Neuronal stem cell (in vitro differentiated cells): ENCODE data around the gene SLC22A23.

ENCODE experiments used
- DNase-seq: peaks from one replicate; pipeline ENCODE4 v3.0.0-alpha.2; 2013; ENCODE audit warnings: low spot score
- H2AFZ ChIP-seq: one replicate; pipeline ENCODE4 v1.6.1; 2013; ENCODE audit warnings: mild to moderate bottlenecking, low read length, inconsistent platforms
- H2AK5ac ChIP-seq: 2 replicates; pipeline ENCODE4 v1.6.1; 2013; ENCODE audit warnings: low read depth, mild to moderate bottlenecking, inconsistent platforms, low read length, moderate library complexity, mixed read lengths
- H2BK120ac ChIP-seq: 2 replicates; pipeline ENCODE4 v1.6.1; 2013; ENCODE audit warnings: low read depth, mild to moderate bottlenecking, inconsistent platforms, low read length, moderate library complexity, mixed read lengths
- H2BK12ac ChIP-seq: one replicate; pipeline ENCODE4 v1.6.1; 2013; ENCODE audit warnings: low read length, inconsistent platforms
- H2BK15ac ChIP-seq: 2 replicates; pipeline ENCODE4 v1.6.1; 2013; ENCODE audit warnings: mild to moderate bottlenecking, low read length, inconsistent platforms, mixed read lengths
- H2BK5ac ChIP-seq: one replicate; pipeline ENCODE4 v1.6.1; 2013; ENCODE audit warnings: inconsistent platforms, mild to moderate bottlenecking, low read length, moderate library complexity
- H3K14ac ChIP-seq: one replicate; pipeline ENCODE4 v1.6.1; 2013; ENCODE audit warnings: low read length, inconsistent platforms
- H3K18ac ChIP-seq: 2 replicates; pipeline ENCODE4 v1.6.1; 2013; ENCODE audit warnings: low read length, inconsistent platforms
- H3K23ac ChIP-seq: 2 replicates; pipeline ENCODE4 v1.6.1; 2013; ENCODE audit warnings: low read depth, mild to moderate bottlenecking, mixed read lengths, low read length, inconsistent platforms; ENCODE audit not compliant: poor library complexity
- H3K27ac ChIP-seq: replicated peaks from 3 replicates; pipeline ENCODE4 v1.5.1; 2013; ENCODE audit warnings: low read length, inconsistent platforms
- H3K27me3 ChIP-seq, 3 experiments: 2 replicates each; pipeline ENCODE4 v1.6.1; 2013; ENCODE audit warnings: low read length in 3 of 3, mild to moderate bottlenecking in 2 of 3, inconsistent platforms in 1 of 3, low read depth in 1 of 3, mixed read lengths in 1 of 3, moderate library complexity in 1 of 3; ENCODE audit not compliant: control insufficient read depth in 3 of 3, insufficient read depth in 3 of 3
- H3K36me3 ChIP-seq, 2 donors: replicated peaks in 1 of 2; 2 replicates each; pipeline ENCODE4 v1.6.1; 2013; ENCODE audit warnings: low read length in 2 of 2; ENCODE audit not compliant: control insufficient read depth in 2 of 2, insufficient read depth in 2 of 2
- H3K4ac ChIP-seq: 2 replicates; pipeline ENCODE4 v1.6.1; 2013; ENCODE audit warnings: inconsistent platforms, mild to moderate bottlenecking, low read length, moderate library complexity
- H3K4me1 ChIP-seq, 2 donors: 1 replicate in 1 of 2; 2 replicates in 1 of 2; pipeline ENCODE4 v1.6.1; 2013; ENCODE audit warnings: low read length in 2 of 2, low read depth in 1 of 2; ENCODE audit not compliant: control insufficient read depth in 2 of 2, insufficient read depth in 1 of 2
- H3K4me2 ChIP-seq: one replicate; pipeline ENCODE4 v1.6.1; 2013; ENCODE audit warnings: mild to moderate bottlenecking, low read length, inconsistent platforms; ENCODE audit not compliant: insufficient read depth, poor library complexity, severe bottlenecking
- H3K4me3 ChIP-seq, 2 donors: 2 replicates each; pipeline ENCODE4 v1.5.1; 2013; ENCODE audit warnings: low read length in 2 of 2, mild to moderate bottlenecking in 2 of 2, inconsistent platforms in 1 of 2, moderate library complexity in 1 of 2
- H3K79me1 ChIP-seq: one replicate; pipeline ENCODE4 v1.6.1; 2013; ENCODE audit warnings: low read depth, mild to moderate bottlenecking, inconsistent platforms, low read length, moderate library complexity
- H3K9ac ChIP-seq: one replicate; pipeline ENCODE4 v1.6.1; 2013; ENCODE audit warnings: mild to moderate bottlenecking, low read depth, low read length, inconsistent platforms; ENCODE audit not compliant: poor library complexity
- H3K9me3 ChIP-seq, 2 donors: replicated peaks in 1 of 2; 2 replicates each; pipeline versions ENCODE3 to v1.6.1; 2013; ENCODE audit warnings: low read length in 2 of 2, mild to moderate bottlenecking in 2 of 2, inconsistent platforms in 1 of 2, low read depth in 1 of 2, mixed read lengths in 1 of 2, moderate library complexity in 1 of 2; ENCODE audit not compliant: control insufficient read depth in 2 of 2, insufficient read depth in 1 of 2
- H4K8ac ChIP-seq: one replicate; pipeline ENCODE4 v1.6.1; 2013; ENCODE audit warnings: low read depth, mild to moderate bottlenecking, inconsistent platforms, low read length, moderate library complexity
- H4K91ac ChIP-seq: one replicate; pipeline ENCODE4 v1.6.1; 2013; ENCODE audit warnings: low read length, low read depth, mild to moderate bottlenecking, inconsistent platforms; ENCODE audit not compliant: poor library complexity
- WGBS, 2 donors: extraction: QIAGEN DNeasy Blood & Tissue Kit; methylation state at CpG; one replicate each; pipeline ENCODE4 v1.1.7; 2013; ENCODE audit warnings: missing lambda C conversion rate in 2 of 2, mixed read lengths in 1 of 2; ENCODE audit not compliant: insufficient read length in 2 of 2, insufficient replicate concordance in 1 of 2; ENCODE audit errors: extremely low coverage in 2 of 2; 5-methylcytosine and 5-hydroxymethylcytosine counted together

The SLC22A23 gene

DNA sequence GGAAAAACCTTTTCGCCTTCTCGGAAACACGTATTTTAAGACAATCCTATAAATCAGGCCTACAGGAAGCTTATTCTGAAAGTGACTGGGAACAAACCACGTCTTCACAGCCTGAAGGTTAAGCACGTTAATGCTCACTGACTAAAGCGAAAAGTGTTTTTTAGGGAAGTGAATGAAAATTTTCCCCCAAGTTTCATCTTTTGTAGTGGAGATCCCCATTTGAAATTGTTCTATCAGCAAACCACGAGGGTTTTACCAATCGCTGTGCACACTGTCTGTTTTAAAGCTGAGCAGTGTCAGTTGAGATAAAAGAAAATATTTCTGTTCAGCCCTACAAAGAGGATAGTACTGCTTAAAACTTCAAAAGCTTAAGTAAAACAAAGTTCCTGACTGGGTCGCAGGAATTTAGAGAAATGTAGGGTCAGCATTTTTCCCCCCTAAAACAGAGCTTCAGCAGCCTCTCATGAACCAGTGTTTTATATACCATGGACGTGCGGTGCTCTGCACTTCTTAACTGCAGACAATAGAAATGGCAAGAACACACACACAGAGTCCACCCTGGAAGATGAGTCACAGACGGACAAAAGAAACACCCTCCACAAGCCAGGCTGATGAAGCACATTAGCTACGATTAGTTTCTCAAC lies 34.9 kb downstream of the SLC22A23 start:
- DNase-seq: no peak
- H2BK5ac ChIP-seq: no peak overlapping the region
- H3K27me3 ChIP-seq: no peaks in the 10 kb centered on the region
- no peak overlapping the region for H3K9ac ChIP-seq
- no CpG with 5 or more reads among the region's 13 CpGs for WGBS, 2 donors
- H3K36me3 ChIP-seq: no peaks in the 10 kb centered on the region
- H3K14ac ChIP-seq: no peak overlapping the region
- no peak overlapping the region for H3K27ac ChIP-seq
- H3K18ac ChIP-seq: no peak overlapping the region
- H3K4me1 ChIP-seq: peaks cover 14 to 32% of the 10 kb centered on the region in 2 donors
- H2AK5ac ChIP-seq: no peak overlapping the region
- H3K4ac ChIP-seq: no peak overlapping the region
- H2BK15ac ChIP-seq: no peak overlapping the region
- H2BK12ac ChIP-seq: no peak overlapping the region
- no peaks in the 10 kb centered on the region for H3K9me3 ChIP-seq
- H2AFZ ChIP-seq: peak overlapping the region; percentile 80
- no peak overlapping the region for H4K91ac ChIP-seq
- no peak overlapping the region for H2BK120ac ChIP-seq
- H3K4me2 ChIP-seq: no peak overlapping the region
- H4K8ac ChIP-seq: no peak overlapping the region
- no peaks in the 10 kb centered on the region for H3K79me1 ChIP-seq
- H3K4me3 ChIP-seq: peak overlapping the region in 1 of 2 donors; percentile 11
- no peak overlapping the region for H3K23ac ChIP-seq

DNA sequence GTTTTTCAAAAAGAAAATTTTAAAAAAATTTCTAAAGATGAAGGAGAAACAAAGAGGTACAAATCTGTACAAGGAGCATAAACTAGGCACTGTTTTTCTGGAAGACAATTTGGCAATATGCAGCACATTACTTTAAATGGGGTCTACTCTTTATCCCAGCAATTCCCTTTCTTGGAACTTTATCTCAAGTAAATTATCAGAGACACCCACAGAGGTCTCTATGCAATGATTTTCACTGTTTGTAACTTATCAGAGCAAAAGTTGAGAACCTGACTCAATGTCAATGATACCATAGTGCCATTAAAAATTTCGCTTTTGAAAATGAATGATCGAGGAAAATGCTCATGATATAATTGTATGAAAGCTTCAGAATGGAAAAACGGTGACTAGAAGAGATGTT lies 35.7 kb downstream of the SLC22A23 start:
- no peak overlapping the region for H2BK120ac ChIP-seq
- no peak overlapping the region for H2AFZ ChIP-seq
- no peaks in the 10 kb centered on the region for H3K36me3 ChIP-seq
- no peaks in the 10 kb centered on the region for H3K79me1 ChIP-seq
- H3K27me3 ChIP-seq: no peaks in the 10 kb centered on the region
- no peak overlapping the region for H3K4me3 ChIP-seq
- no peak overlapping the region for H2BK12ac ChIP-seq
- H3K18ac ChIP-seq: no peak overlapping the region
- no peak overlapping the region for H3K14ac ChIP-seq
- H3K23ac ChIP-seq: no peak overlapping the region
- H2AK5ac ChIP-seq: no peak overlapping the region
- H4K91ac ChIP-seq: no peak overlapping the region
- DNase-seq: no peak
- H2BK5ac ChIP-seq: no peak overlapping the region
- no peak overlapping the region for H3K4me2 ChIP-seq
- no peak overlapping the region for H2BK15ac ChIP-seq
- H3K4ac ChIP-seq: no peak overlapping the region
- H3K27ac ChIP-seq: no peak overlapping the region
- H3K9ac ChIP-seq: no peak overlapping the region
- H3K9me3 ChIP-seq: no peaks in the 10 kb centered on the region
- WGBS, 2 donors: no CpG with 5 or more reads among the region's 3 CpGs
- peaks cover 14 to 32% of the 10 kb centered on the region in 2 donors for H3K4me1 ChIP-seq
- H4K8ac ChIP-seq: no peak overlapping the region

DNA sequence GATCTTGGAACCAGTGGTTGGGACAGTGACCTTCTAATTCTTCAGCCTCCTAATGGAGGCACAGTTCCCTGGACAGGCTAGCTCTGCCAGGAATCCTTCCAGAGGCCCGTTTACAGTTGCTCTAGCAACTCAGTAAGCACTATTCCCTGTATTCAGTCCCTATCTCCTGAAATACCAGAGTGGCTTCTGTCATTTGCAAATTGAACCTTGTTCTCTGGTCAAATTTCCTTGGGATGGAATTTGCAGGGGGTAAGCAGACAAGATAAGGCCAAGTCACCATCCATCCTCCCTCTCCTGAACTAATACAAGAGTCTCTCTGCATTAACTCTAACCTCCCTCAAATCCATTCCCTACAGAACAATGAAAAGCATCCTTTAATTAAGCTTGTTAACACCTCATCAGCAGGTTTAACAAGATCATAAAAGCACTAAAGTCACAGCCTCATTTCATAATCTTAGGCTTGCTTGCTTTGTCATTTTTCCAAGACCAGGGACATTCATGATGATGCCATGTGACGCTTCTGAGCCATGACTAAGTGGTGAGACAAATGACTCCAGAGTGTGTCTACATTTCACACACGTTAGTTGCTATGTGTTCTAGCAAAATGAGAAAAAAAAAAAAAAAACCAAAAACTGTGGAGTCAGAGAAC lies 37.1 kb downstream of the SLC22A23 start:
- DNase-seq: no peak

DNA sequence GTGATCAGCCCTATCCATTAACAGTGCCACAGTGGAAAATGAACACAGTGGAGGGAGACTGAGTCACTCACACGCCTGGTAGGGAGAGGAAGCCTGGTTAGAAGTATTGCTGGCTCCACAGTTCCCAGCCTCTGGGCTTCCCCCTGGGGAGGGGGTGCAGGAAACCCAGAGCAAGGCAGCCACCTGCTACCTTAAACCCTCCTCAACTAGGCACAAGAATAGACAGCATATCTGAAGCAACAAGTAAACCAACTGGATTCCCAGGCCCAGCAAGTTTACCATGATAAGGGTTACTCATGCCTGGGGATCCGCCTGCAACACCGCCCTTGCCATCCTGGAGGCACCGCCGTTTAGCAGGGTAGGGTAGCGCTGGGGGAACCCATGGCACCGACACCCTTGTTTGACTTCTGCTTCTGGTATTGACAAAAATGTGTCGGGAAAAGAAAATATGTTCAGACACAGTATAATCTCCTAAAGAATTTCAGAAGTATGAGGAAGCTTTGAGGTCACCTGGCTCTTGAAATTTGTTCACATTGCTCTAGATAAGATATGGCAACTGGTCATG lies 38.3 kb downstream of the SLC22A23 start:
- no peaks in the 10 kb centered on the region for H3K9me3 ChIP-seq
- no peak overlapping the region for H2BK15ac ChIP-seq
- peaks cover 13 to 39% of the 10 kb centered on the region in 2 donors for H3K4me1 ChIP-seq
- no peak overlapping the region for H3K4me3 ChIP-seq
- no peak overlapping the region for H3K4me2 ChIP-seq
- H3K4ac ChIP-seq: no peak overlapping the region
- no peaks in the 10 kb centered on the region for H3K27me3 ChIP-seq
- H3K79me1 ChIP-seq: no peaks in the 10 kb centered on the region
- H3K27ac ChIP-seq: no peak overlapping the region
- H2AK5ac ChIP-seq: no peak overlapping the region
- WGBS, 2 donors: no CpG with 5 or more reads among the region's 8 CpGs
- no peaks in the 10 kb centered on the region for H3K36me3 ChIP-seq
- H2AFZ ChIP-seq: no peak overlapping the region
- no peak overlapping the region for H3K9ac ChIP-seq
- H2BK120ac ChIP-seq: no peak overlapping the region
- H3K18ac ChIP-seq: no peak overlapping the region
- H2BK12ac ChIP-seq: no peak overlapping the region
- H4K8ac ChIP-seq: no peak overlapping the region
- H4K91ac ChIP-seq: no peak overlapping the region
- DNase-seq: no peak
- no peak overlapping the region for H3K23ac ChIP-seq
- no peak overlapping the region for H2BK5ac ChIP-seq
- H3K14ac ChIP-seq: no peak overlapping the region

More for the DNA sequence above, 37.1 kb downstream of the SLC22A23 start:
- no peak overlapping the region for H3K27ac ChIP-seq
- WGBS, 2 donors: no CpG with 5 or more reads among the region's 3 CpGs
- H3K9me3 ChIP-seq: no peaks in the 10 kb centered on the region
- no peak overlapping the region for H3K18ac ChIP-seq
- H2BK15ac ChIP-seq: no peak overlapping the region
- H3K79me1 ChIP-seq: no peaks in the 10 kb centered on the region
- H3K23ac ChIP-seq: no peak overlapping the region
- H2BK5ac ChIP-seq: no peak overlapping the region
- no peak overlapping the region for H3K4ac ChIP-seq
- no peak overlapping the region for H2AFZ ChIP-seq
- no peak overlapping the region for H4K8ac ChIP-seq
- no peak overlapping the region for H4K91ac ChIP-seq
- H3K36me3 ChIP-seq: no peaks in the 10 kb centered on the region
- H3K9ac ChIP-seq: no peak overlapping the region
- peaks cover 17 to 40% of the 10 kb centered on the region in 2 donors for H3K4me1 ChIP-seq
- no peak overlapping the region for H3K4me3 ChIP-seq
- H3K4me2 ChIP-seq: no peak overlapping the region
- no peaks in the 10 kb centered on the region for H3K27me3 ChIP-seq
- H2BK12ac ChIP-seq: no peak overlapping the region
- no peak overlapping the region for H2BK120ac ChIP-seq
- no peak overlapping the region for H3K14ac ChIP-seq
- H2AK5ac ChIP-seq: no peak overlapping the region
